Measurements from ENCODE around the gene DPAGT1.
A peak's percentile ranks its signal among the peaks of the same experiment; 100 is the strongest.

DNA sequence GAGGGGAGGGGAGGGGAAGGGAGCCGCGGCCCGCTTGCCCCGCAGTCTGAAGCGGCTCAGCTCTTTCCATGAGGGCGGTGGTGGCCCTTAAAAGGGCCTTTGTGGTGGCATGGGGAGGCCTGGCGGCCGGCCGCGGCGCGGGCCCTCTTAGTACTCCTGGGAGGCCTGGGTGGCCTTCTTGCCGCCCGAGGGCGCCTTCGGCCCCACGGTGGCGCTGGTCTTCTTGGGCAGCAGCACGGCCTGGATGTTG is 6.9 kb downstream of the DPAGT1 start:
- TF ChIP-seq, protein P1, sequence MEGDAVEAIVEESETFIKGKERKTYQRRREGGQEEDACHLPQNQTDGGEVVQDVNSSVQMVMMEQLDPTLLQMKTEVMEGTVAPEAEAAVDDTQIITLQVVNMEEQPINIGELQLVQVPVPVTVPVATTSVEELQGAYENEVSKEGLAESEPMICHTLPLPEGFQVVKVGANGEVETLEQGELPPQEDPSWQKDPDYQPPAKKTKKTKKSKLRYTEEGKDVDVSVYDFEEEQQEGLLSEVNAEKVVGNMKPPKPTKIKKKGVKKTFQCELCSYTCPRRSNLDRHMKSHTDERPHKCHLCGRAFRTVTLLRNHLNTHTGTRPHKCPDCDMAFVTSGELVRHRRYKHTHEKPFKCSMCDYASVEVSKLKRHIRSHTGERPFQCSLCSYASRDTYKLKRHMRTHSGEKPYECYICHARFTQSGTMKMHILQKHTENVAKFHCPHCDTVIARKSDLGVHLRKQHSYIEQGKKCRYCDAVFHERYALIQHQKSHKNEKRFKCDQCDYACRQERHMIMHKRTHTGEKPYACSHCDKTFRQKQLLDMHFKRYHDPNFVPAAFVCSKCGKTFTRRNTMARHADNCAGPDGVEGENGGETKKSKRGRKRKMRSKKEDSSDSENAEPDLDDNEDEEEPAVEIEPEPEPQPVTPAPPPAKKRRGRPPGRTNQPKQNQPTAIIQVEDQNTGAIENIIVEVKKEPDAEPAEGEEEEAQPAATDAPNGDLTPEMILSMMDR (conservative IDR thresholded peaks at IDR 0.05; ENCODE audit: low read length): peak; percentile 68
- no peak for TF ChIP-seq EZH2phosphoT487 (IDR thresholded peaks at IDR 0.05; ENCODE audit: borderline replicate concordance, low read depth, low read length)
